ENCODE data around the gene TMEM131. TPM values are rescaled to one million over a fixed set of nuclear protein-coding genes. Genes with fewer than 3 reads are reported as not detected.

The TMEM131 gene
- total RNA-seq, 1 experiment from 2014 or later = 28.9 TPM

GRCh38 chr2:98006378-98006777 lies 10.6 kb upstream of the TMEM131 start:
- intact Hi-C loops (cut with micrococcal nuclease; ENCODE audit: unreplicated experiment) = no loop called here
- no TSS peak for BruUV-seq (replicated peaks)
- Histone ChIP-seq H3K4me1 (ENCODE audit: insufficient read depth, low read length, poor library complexity, severe bottlenecking) (no peaks in the 10 kb centered on the region), H3K27ac (ENCODE audit: low read depth, low read length, poor library complexity, severe bottlenecking) (no peak overlapping the region), H3K27me3 (replicated peaks; ENCODE audit: insufficient read depth, low read depth, low read length, poor library complexity) (no peaks in the 10 kb centered on the region), H3K36me3 (ENCODE audit: insufficient read depth, low read length, poor library complexity, severe bottlenecking) (no peaks in the 10 kb centered on the region), H3K4me3 (ENCODE audit: low read depth, low read length, poor library complexity, severe bottlenecking) (no peak overlapping the region), H3K9me3 (ENCODE audit: low read depth, low read length, poor library complexity, severe bottlenecking) (no peaks in the 10 kb centered on the region)
- no peak for TF ChIP-seq CTCF (conservative IDR thresholded peaks at IDR 0.05; ENCODE audit: low read depth, low read length)
- no peak for TF ChIP-seq EZH2 (IDR thresholded peaks at IDR 0.05; ENCODE audit: borderline replicate concordance, low read depth, low read length, poor library complexity, severe bottlenecking)
- DNase-seq (ENCODE audit: low spot score) = no peak
- CTCF ChIA-PET = no interaction called here
- POLR2A ChIA-PET (ENCODE audit: low non-redundant PET) = no interaction called here

- Histone ChIP-seq H3K9me3 (ENCODE audit: low read depth, low read length, poor library complexity, severe bottlenecking) (no peaks in the 10 kb centered on the region), H3K27ac (ENCODE audit: low read depth, low read length, poor library complexity, severe bottlenecking) (no peak overlapping the region), H3K27me3 (replicated peaks; ENCODE audit: insufficient read depth, low read depth, low read length, poor library complexity) (no peaks in the 10 kb centered on the region), H3K4me3 (ENCODE audit: low read depth, low read length, poor library complexity, severe bottlenecking) (no peak overlapping the region), H3K4me1 (ENCODE audit: insufficient read depth, low read length, poor library complexity, severe bottlenecking) (no peaks in the 10 kb centered on the region), H3K36me3 (ENCODE audit: insufficient read depth, low read length, poor library complexity, severe bottlenecking) (no peaks in the 10 kb centered on the region)
- BruUV-seq (replicated peaks) = no TSS peak
- no peak for TF ChIP-seq CTCF (conservative IDR thresholded peaks at IDR 0.05; ENCODE audit: low read depth, low read length)
- TF ChIP-seq EZH2 (IDR thresholded peaks at IDR 0.05; ENCODE audit: borderline replicate concordance, low read depth, low read length, poor library complexity, severe bottlenecking) = no peak
- ChIA-PET CTCF (no interaction called here), POLR2A (ENCODE audit: low non-redundant PET) (interaction anchor here (0.6 kb wide), 1 partner anchor 267 kb away, joined by 3 read pairs; no protein-coding TSS in a partner anchor)
- intact Hi-C loops (cut with micrococcal nuclease; ENCODE audit: unreplicated experiment) = no loop called here
- no peak for DNase-seq (ENCODE audit: low spot score)
Observed at GRCh38 chr2:98004613-98005012, 8.9 kb upstream of the TMEM131 start.

- intact Hi-C loops (cut with micrococcal nuclease; ENCODE audit: unreplicated experiment) = no loop called here
- TF ChIP-seq CTCF (conservative IDR thresholded peaks at IDR 0.05; ENCODE audit: low read depth, low read length) (no peak), EZH2 (IDR thresholded peaks at IDR 0.05; ENCODE audit: borderline replicate concordance, low read depth, low read length, poor library complexity, severe bottlenecking) (no peak)
- no TSS peak for BruUV-seq (replicated peaks)
- no peak overlapping the region for H3K27ac ChIP-seq (ENCODE audit: low read depth, low read length, poor library complexity, severe bottlenecking)
- CTCF ChIA-PET = no interaction called here
- no peaks in the 10 kb centered on the region for H3K36me3 ChIP-seq (ENCODE audit: insufficient read depth, low read length, poor library complexity, severe bottlenecking)
- no peaks in the 10 kb centered on the region for H3K4me1 ChIP-seq (ENCODE audit: insufficient read depth, low read length, poor library complexity, severe bottlenecking)
- H3K27me3 ChIP-seq (replicated peaks; ENCODE audit: insufficient read depth, low read depth, low read length, poor library complexity) = no peaks in the 10 kb centered on the region
- DNase-seq (ENCODE audit: low spot score) = no peak
- POLR2A ChIA-PET (ENCODE audit: low non-redundant PET) = no interaction called here
- H3K9me3 ChIP-seq (ENCODE audit: low read depth, low read length, poor library complexity, severe bottlenecking) = no peaks in the 10 kb centered on the region
- H3K4me3 ChIP-seq (ENCODE audit: low read depth, low read length, poor library complexity, severe bottlenecking) = no peak overlapping the region
Observed at GRCh38 chr2:98004047-98004446, 8.3 kb upstream of the TMEM131 start.
